ENCODE data around the gene MARK4. TPM values are rescaled to one million over a fixed set of nuclear protein-coding genes. Genes with fewer than 3 reads are reported as not detected.

MARK4 gene
- total RNA-seq, 4 donors from 2014 or later: 28.4 to 42.8 (median 35.3) TPM

DNA sequence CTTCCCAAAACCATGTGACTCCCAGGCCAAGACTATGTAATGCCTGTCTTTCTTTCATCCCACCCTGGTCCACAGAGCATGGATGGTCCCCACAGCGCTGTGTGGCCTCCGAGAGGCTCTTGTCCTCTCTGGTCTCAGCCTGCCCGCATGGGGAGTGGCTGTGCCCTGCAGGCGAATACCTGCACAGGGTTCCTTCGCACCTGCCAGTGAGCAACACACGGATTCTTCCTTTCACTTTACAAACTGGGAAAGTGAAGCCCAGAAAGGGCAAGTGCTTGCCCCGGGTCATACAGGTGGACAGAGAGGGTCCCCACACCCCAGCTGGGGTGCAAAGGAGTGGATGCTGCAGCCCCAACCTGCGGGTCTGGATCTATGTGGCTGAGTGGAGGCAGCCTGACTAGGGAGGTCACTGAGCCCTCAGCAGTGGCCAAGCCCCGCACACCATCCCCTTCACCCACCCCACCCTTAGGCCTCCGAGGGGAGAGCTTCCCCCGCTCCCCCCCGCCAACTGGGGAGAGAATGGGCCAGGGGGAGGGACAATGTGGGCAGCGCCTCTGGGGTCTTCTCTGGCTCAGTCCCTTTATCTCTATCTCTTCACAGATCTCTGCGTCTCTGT, 747 bp upstream of the MARK4 start:
- no peak for TF ChIP-seq POLR2A (IDR thresholded peaks at IDR 0.05)
- TF ChIP-seq, protein P1, sequence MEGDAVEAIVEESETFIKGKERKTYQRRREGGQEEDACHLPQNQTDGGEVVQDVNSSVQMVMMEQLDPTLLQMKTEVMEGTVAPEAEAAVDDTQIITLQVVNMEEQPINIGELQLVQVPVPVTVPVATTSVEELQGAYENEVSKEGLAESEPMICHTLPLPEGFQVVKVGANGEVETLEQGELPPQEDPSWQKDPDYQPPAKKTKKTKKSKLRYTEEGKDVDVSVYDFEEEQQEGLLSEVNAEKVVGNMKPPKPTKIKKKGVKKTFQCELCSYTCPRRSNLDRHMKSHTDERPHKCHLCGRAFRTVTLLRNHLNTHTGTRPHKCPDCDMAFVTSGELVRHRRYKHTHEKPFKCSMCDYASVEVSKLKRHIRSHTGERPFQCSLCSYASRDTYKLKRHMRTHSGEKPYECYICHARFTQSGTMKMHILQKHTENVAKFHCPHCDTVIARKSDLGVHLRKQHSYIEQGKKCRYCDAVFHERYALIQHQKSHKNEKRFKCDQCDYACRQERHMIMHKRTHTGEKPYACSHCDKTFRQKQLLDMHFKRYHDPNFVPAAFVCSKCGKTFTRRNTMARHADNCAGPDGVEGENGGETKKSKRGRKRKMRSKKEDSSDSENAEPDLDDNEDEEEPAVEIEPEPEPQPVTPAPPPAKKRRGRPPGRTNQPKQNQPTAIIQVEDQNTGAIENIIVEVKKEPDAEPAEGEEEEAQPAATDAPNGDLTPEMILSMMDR (IDR thresholded peaks at IDR 0.05): no peak
- DNase-seq (ENCODE audit: low spot score in 2 of 2): no peak
- WGBS, 2 donors: 24% methylated on average over 13 of the region's 14 CpGs
- intact Hi-C loops (cut with DNase I; ENCODE audit: low total_unique reads): no loop called here
- no peak overlapping the region for H3K4me3 ChIP-seq (ENCODE audit: low read depth, poor library complexity, severe bottlenecking)

DNA sequence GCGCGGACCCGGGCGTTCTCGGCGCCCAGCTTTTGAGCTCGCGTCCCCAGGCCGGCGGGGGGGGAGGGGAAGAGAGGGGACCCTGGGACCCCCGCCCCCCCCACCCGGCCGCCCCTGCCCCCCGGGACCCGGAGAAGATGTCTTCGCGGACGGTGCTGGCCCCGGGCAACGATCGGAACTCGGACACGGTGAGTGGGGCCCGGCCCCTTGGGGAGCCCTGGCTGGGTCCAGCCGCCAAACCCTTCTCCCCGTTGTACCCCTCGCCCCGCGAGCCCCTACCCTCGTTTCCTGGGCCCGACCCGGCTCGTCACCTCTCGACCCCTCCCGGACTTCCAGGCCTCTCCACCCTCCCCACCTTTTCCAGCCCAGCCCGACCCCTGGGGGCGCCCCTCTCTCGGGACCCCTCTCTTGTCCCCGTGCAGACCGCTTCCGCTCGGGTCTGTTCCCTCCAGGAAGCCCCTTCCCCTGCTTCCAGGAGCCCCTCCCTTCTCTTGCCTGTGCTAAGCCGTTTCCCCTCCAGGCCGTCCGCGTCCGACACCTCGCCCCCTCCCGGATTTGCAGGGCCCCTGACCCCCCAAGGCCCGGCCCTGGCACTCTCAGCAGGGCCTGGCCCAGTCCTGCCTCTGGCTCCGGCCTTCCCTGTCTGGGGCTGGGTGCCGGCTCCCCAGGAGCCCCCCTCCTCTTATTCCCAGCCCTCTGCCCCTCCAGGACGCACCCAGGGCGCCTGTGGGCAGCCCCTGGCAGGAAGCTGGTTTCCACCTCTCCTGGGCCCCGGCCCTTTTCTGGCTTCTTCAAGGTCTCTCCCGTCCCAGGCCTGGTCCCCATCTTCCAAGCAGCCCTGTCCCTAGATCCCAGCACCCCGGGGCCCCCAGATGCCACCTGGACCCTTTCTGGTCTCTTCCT, 632 bp downstream of the MARK4 start:
- H3K4me3 ChIP-seq (ENCODE audit: low read depth, poor library complexity, severe bottlenecking): peak overlapping the region; percentile 46
- intact Hi-C loops (cut with DNase I; ENCODE audit: low total_unique reads): no loop called here
- WGBS, 2 donors: 1 to 2% methylated on average over 36 to 39 of the region's 57 CpGs
- TF ChIP-seq, protein P1 (IDR thresholded peaks at IDR 0.05): no peak
- TF ChIP-seq POLR2A (IDR thresholded peaks at IDR 0.05): no peak
- no peak for DNase-seq (ENCODE audit: low spot score in 2 of 2)

DNA sequence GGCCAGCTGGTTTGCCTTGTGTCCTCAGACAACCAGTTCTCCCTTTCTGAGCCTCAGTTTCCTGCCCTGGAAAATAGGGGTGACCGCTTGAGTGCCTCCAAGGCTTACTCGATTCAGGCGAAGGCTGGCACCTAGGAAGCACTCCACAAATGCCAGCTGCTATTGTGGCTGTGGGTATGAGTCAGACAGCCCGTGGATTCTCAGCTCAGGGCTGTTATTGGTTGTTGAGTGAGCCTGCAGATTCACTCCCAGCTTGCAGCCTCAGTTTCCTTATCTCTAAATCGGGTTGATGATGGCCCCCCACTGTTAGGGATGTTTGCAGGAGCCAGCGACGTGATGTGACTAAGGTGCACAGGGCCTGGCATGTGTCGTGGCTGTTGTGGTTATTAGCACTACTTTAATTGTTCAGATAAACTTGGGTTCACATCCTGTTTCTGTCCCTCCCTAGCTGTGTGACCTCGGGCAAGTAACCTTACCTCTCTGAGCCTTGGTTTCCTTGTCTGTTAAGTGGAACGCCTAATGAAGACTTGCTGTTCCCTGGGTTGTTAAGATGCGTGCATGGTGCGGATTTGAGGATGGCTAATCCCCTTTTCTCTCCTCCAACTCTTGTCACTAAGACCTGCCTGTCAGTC, 2.4 kb downstream of the MARK4 start:
- H3K4me3 ChIP-seq (ENCODE audit: low read depth, poor library complexity, severe bottlenecking): no peak overlapping the region
- intact Hi-C loops (cut with DNase I; ENCODE audit: low total_unique reads): no loop called here
- no peak for TF ChIP-seq POLR2A (IDR thresholded peaks at IDR 0.05)
- TF ChIP-seq, protein P1 (IDR thresholded peaks at IDR 0.05): no peak
- WGBS, 2 donors: 57 to 59% methylated on average over 12 of the region's 12 CpGs
- DNase-seq (ENCODE audit: low spot score in 2 of 2): no peak

DNA sequence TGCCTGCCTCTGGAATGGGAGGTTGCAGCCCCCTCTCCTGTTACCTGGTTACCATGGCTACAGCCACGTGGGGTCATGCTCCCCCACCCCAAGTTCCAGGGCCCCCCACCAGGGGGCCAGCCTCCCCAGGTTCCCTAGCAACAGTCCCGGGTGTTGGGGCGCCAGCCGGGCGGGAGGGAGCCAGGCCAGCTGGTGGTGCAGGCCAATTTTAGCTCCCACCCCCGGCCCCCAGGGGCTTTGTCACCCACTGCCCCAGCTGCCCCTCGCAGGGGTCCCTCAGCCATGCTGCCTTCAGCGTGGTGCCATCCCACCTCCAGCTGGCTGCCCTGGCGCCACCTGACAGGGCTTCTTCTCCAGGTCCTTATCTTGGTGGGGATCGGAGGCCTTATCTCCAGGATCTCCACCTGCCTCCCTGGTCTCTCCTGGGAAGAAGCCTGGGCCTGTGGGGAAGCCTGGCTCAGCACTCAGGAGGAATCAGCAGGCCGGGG, 3.0 kb downstream of the MARK4 start:
- 43 to 53% methylated on average over 4 to 11 of the region's 11 CpGs for WGBS, 2 donors
- no peak for DNase-seq (ENCODE audit: low spot score in 2 of 2)
- TF ChIP-seq, protein P1 (IDR thresholded peaks at IDR 0.05): no peak
- TF ChIP-seq POLR2A (IDR thresholded peaks at IDR 0.05): no peak
- intact Hi-C loops (cut with DNase I; ENCODE audit: low total_unique reads): no loop called here
- H3K4me3 ChIP-seq (ENCODE audit: low read depth, poor library complexity, severe bottlenecking): no peak overlapping the region

DNA sequence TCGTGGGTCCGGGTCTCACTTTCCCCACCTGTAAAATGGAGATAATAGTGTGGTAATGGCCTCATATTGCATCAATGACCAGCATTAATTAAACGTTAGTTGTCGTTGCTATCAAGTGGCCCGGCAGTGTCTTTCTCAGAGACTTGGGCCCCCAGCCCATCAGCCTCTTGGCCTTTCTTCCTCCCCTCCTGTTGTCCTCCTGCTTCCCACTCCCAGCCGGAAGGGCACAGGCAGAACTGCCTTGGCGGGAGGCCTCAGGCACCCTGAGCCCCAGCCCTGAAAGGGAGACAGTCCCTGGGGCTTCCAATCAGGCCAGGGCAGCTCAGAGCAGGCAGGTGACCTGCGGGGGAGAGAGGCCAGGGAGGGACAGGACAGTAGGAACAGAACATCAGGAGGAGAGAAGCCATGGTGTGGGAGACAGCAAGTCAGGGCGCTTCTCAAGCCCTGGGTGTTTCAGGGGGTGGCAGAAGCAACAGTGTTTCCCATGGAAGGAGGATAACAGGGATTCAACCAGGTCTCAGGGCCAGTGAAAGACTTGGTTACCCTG, 4.6 kb downstream of the MARK4 start:
- no peak overlapping the region for H3K4me3 ChIP-seq (ENCODE audit: low read depth, poor library complexity, severe bottlenecking)
- TF ChIP-seq, protein P1 (IDR thresholded peaks at IDR 0.05): no peak
- no peak for TF ChIP-seq POLR2A (IDR thresholded peaks at IDR 0.05)
- no peak for DNase-seq (ENCODE audit: low spot score in 2 of 2)
- 87 to 91% methylated on average over 9 of the region's 9 CpGs for WGBS, 2 donors
- intact Hi-C loops (cut with DNase I; ENCODE audit: low total_unique reads): no loop called here

All from lower leg skin (tissue), 4 donors.